Hematopoietic multipotent progenitor cell treated with erythropoietin and hydrocortisone succinate and interleukin-3 and kit ligand, for 15 days (in vitro differentiated cells): ENCODE measurements around the gene CHMP5.

Experiments used
- DNase-seq: peaks from one replicate; pipeline ENCODE4 v3.0.0-alpha.2; 2015; ENCODE audit warnings: low spot score

Gene CHMP5

GRCh38 chr9:33244137-33244784 is 20.6 kb upstream of the CHMP5 start:
- DNase-seq, result no peak

GRCh38 chr9:33245341-33245740 is 19.5 kb upstream of the CHMP5 start:
- DNase-seq, result no peak

- no peak for DNase-seq
These were observed 18.5 kb upstream of the CHMP5 start for GRCh38 chr9:33246269-33246860.

- DNase-seq, result no peak
These were observed 16.2 kb upstream of the CHMP5 start for GRCh38 chr9:33248606-33249005.

- DNase-seq, result no peak
These were observed 15.7 kb upstream of the CHMP5 start for GRCh38 chr9:33249087-33249658.

- DNase-seq, result no peak
These were observed 14.9 kb upstream of the CHMP5 start for GRCh38 chr9:33249983-33250382.

- no peak for DNase-seq
These were observed 14.3 kb upstream of the CHMP5 start for GRCh38 chr9:33250458-33250995.

- DNase-seq, result no peak
These were observed 10.6 kb upstream of the CHMP5 start for GRCh38 chr9:33254211-33254610.

GRCh38 chr9:33255014-33255413 is 9.8 kb upstream of the CHMP5 start:
- DNase-seq, result no peak

GRCh38 chr9:33255471-33255870 is 9.4 kb upstream of the CHMP5 start:
- DNase-seq, result no peak

- DNase-seq, result no peak
These were observed 8.6 kb upstream of the CHMP5 start for GRCh38 chr9:33256236-33256635.

- DNase-seq, result no peak
These were observed 7.6 kb upstream of the CHMP5 start for GRCh38 chr9:33257276-33257675.

GRCh38 chr9:33260372-33260771 is 4.5 kb upstream of the CHMP5 start:
- DNase-seq, result no peak

GRCh38 chr9:33263131-33264002 is 1.5 kb upstream of the CHMP5 start:
- peak; percentile 54 for DNase-seq

GRCh38 chr9:33264003-33264472 is 811 bp upstream of the CHMP5 start:
- peak; percentile 35 for DNase-seq

GRCh38 chr9:33265211-33265865 is 489 bp downstream of the CHMP5 start:
- DNase-seq, result peak; percentile 34

GRCh38 chr9:33267151-33267767 is 2.4 kb downstream of the CHMP5 start:
- no peak for DNase-seq

GRCh38 chr9:33270146-33270545 is 5.3 kb downstream of the CHMP5 start:
- DNase-seq, result no peak

GRCh38 chr9:33272061-33272460 is 7.2 kb downstream of the CHMP5 start:
- DNase-seq, result peak; percentile 77

GRCh38 chr9:33273266-33273971 is 8.6 kb downstream of the CHMP5 start:
- no peak for DNase-seq

- DNase-seq, result no peak
These were observed 9.1 kb downstream of the CHMP5 start for GRCh38 chr9:33273972-33274328.
